Stimulated activated CD4-positive, alpha-beta T cell treated with anti-CD3 and anti-CD28 coated beads, Interleukin-1b, Interleukin-23, amount 100 ng/mL, for 24 hours (primary cell): Measurements from ENCODE around the gene MDGA2.
"Not testable (repeated sequence)": the region's sequence is repeated elsewhere in the genome, so short reads cannot be mapped to it uniquely, and the experiment has no call there.

Source experiments
- DNase-seq, 4 experiments: peaks; one replicate each; pipeline ENCODE4 v3.0.0-alpha.2; 2020; ENCODE audit warnings: low read depth in 4 of 4, low spot score in 1 of 4

Gene MDGA2

DNA sequence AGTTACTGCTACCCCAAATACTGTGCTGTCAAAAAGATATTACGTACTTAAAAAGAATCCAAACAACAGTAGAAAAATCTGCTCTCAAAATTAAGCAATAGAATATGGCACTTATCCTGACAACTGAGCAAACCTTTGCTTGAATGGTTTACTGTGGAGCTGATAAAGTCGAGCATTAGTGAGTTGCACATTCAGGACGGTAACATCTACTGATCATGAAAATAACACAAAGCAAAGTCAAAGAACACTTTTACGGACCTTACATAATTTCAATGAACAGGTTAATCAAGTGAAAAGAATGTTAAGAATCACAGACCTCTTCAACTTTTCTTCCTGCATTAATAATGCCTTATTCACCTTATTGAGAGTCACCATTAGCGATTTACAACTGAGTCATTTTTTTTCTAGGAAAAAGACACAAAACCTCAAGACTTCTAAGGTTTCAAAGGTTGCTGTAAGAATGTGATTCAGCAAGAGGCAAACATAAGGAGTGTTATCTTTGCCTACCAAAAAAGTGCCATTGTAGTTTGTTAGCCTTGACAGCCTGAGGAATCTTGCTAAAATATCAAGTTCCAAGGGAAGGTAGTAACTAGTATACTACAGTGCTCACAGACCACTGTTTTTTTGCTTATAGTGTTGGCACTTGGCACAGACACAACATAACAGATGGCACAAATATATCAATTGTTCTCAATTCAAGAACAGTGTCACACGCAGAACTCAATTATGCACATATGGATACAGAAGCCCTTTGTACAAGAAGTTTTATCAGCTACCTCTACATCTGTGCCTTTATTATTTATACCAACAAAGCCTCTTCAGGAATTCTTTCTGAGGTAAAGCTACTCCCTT, 689.6 kb downstream of the MDGA2 start:
- DNase-seq, result no peak

DNA sequence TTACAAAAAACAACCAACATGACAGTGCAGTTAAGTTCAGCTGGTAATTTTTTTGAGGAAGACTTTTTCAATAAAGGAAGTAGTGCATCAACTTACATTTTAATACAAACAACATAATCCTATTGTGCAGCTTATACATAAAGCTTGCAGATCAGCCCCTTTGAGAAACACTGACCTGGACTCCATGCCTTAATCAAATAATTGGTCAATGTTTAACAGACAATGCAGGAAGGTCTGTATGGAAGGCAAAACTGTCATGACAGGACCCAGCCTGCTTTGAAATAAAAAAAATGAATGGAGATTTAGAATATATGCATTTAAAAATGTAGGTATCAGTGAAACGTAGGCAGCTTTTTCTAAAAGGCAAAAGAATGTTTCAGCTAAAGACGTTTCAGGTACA, 702.1 kb downstream of the MDGA2 start:
- DNase-seq, result no peak

DNA sequence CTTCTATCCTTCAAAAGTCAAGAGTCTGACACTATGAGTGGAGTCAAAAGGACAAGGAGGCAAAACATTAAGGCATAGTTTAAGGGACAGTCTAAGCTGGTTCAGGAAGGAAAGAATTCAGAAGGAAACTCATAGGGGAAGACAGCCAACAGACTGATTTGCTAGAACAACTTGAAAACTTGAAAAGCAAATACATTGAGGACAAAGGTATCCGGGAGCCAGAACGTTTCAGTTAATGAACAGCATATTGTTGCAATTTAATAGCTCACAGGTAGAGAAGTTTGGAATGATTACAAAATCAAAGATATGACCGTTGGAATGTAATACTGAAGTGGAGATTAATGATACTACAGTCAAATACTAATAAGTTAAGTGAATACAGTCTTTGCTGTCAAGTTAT, 711.0 kb downstream of the MDGA2 start:
- no peak for DNase-seq

DNA sequence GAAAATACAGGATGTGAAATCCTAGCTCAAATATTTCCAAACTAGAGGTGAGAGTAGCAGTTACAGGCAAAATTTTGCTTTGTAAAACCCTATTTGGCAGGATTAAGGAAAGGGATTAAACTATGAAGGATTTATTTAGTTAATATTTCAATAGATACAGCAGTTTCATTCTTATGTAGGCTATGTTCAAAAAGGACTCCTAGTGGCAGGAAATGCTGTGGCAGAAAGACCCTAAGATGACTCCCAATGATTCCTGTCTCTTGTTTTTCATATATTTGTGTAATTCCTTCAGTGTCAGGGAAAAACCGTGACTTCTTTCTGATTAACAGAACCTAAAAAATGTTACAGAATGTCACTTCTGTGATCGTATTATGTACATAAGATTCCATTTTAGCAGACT, 724.3 kb downstream of the MDGA2 start:
- DNase-seq, result no peak

DNA sequence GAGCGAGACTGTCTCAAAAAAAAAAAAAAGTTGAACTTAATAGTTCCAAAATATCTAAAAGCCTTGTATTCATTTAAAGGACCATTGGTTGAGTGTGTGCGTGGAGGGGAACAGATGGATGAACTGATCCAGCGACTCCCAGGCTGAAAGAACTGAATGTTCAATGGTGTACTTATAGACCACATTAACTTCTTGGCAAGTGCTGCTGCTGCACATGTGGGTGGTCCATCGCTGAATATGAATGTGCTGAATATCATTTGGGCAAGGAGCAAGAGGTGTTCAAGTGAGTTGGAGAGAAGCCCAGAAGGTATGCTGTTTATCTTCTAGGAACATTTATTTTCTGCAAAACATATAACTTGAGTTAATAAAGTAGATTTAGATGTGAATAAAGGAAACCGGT, 734.8 kb downstream of the MDGA2 start:
- no peak for DNase-seq

DNA sequence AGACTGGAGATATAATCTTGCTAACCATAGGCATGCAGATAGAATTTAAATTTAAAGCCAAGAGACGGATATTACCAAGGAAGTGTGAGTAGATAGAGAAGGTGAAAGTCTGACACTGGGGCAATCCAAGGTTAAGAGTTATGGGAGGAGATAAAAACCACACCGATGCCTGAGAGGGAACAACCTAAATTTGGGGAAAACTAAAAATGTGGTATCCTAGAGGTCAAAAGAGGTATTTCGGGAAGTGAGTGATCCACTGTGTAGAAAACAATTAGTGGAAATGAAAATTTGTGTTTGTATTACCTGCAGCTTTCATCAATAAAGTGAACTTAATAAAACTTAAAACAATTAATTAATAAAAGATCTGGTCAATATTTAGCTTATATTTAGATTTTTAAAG, 754.9 kb downstream of the MDGA2 start:
- no peak for DNase-seq

DNA sequence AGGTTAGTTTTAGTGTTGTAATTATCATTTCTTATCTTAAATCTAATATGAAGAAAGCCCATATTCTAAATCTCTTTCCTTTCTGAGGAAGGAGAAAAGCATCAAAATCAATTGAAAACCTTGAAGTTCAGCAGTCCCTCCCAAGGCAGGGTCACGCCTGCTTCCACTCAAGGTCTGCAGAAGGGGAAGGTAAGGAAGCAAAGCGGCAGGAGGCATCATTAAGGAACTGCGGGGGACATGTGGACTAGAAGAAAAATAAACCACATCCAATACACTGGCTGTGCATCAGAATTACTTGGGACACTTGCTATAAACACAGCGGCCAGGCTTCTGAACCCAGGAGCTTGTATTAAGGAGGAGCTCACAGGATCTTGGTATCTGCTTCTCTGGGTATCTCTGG, 759.9 kb downstream of the MDGA2 start:
- not testable (repeated sequence) for DNase-seq

DNA sequence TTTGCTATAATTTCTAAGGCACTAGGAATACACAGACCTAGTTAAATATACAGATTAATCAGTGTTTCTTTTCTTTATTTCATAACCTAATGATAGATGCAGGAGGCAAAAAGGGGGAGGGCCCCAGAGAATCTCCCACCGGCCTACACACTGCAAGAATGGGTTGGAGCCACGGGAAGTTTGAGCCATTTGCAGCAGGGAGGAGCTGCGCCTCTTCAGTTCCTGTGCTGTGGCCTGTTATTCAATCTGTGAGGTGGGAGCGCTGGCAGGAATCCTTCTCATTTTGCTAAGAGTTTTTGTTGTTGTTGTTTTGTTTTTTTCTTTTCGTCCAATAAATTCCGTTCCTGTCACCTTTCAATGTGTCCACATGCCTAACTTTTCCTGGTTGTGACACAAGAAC, 772.6 kb downstream of the MDGA2 start:
- DNase-seq, result no peak

GRCh38 chr14:46894476-46894875, 780.9 kb downstream of the MDGA2 start:
- no peak for DNase-seq

DNA sequence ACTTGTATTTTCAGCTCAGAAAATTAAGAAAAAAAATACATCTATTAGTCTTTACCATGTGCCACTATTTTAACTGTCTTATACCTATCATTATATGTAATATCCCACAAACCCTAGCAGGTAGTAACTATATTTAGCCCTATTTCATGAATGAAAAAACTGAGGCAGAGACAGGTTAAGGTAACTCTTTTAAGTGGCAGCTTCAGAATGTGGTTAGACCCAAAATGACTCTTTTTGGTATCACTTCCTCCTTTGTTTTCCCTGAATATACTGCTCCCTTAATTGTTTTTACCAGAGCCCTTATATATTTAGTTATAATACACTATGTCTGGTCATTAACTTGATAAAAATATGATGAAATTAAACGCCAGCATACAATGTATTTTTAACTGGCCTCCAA, 788.3 kb downstream of the MDGA2 start:
- DNase-seq, result no peak

- DNase-seq, result no peak
Observed at GRCh38 chr14:46885566-46885965, 789.8 kb downstream of the MDGA2 start.

- DNase-seq, result no peak
Observed at GRCh38 chr14:46861753-46862152, 813.7 kb downstream of the MDGA2 start.

DNA sequence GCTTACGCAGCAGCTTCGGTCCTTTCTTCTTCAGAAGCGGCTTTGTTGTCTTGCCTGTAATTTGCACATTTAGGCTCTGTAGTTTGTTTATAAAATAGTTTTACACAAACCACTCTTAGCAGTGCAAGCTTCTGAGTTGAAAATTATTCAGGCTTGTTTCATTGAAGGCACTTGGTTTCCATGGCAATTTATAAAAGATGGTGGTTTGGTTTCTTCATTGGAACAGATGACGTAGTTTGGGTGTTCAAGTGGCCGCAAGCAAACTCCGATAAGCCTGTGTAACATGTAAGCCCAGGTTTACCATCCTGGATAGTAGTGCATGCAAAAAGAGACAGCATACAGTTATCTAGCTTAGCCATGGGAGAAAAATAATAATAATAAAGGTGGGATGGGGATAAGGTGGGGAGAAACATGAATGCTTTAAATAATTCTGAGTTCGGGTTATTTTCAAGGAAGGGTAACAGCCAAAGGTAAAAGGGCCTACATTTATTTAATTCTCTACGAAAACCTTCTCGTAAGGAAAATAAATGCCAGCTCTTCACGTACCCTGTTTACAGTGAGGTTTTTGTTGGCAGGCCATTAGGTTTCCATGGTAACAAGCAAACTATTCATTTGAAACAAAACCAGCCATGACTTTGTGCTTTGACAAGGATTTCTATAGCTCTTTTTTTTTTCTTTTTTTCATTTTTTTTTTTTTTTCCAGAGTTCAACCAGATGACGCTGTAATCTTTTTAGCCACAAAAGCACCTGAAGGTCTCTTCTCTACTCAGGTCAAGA, 834.3 kb downstream of the MDGA2 start:
- no peak for DNase-seq

DNA sequence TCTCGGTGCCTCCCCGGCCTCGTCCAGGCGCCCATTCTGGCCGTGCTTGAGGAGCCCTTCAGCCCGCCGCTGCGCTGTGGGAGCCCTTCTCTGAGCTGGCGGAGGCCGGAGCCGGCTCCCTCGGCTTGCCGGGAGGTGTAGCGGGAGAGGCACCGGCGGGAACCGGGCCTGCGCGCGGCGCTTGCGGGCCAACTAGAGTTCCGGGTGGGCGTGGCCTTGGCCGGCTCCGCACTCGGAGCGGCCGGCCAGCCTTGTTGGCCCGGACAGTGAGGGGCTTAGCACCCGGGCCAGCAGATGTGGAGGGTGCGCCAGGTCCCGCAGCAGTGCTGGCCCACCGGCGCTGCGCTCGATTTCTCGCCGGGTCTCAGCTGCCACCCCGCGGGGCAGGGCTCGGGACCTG, 855.1 kb downstream of the MDGA2 start:
- no peak for DNase-seq

DNA sequence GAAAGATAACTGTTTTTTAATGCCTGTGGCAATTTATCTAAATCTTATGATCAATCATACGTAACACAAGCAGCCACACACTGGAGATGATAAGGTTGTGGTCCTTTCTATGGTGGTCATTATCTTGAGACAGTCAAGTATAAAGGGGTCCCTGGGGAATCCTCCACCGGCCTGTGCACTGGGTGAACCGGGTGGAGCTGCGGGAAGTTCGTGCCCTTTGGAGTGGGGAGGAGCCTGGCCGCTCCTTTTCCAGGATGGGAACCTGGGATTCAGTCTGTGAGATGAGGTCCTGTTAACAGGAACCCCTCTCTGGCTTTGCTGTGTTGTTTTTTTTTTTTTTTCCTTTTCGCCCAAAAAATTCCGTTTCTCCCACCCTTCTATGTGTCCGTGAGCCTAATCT, 856.3 kb downstream of the MDGA2 start:
- no peak for DNase-seq

- DNase-seq, result no peak
Observed at GRCh38 chr14:46818147-46818546, 857.3 kb downstream of the MDGA2 start.

- DNase-seq, result no peak
Observed at GRCh38 chr14:46793144-46793543, 882.3 kb downstream of the MDGA2 start.
